HepG2 (cell line): Measurements from ENCODE around the gene RITA1. TPM values are rescaled to one million over a fixed set of nuclear protein-coding genes. Genes with fewer than 3 reads are reported as not detected.
A peak's percentile ranks its signal among the peaks of the same experiment; 100 is the strongest.

ENCODE experiments used
- AGO2 ChIP-seq: fragments of 200-400 bp; formaldehyde crosslinking; optimal IDR thresholded peaks from 2 replicates; pipeline ENCODE3; 2017; ENCODE audit warnings: mild to moderate bottlenecking, low read depth, low read length, moderate library complexity
- BRD4 ChIP-seq: sonication (generic); formaldehyde crosslinking; IDR thresholded peaks from 2 replicates; pipeline ENCODE4 v1.4.0; 2020; ENCODE audit warnings: missing genetic modification reagents
- DMTF1 ChIP-seq: sonication (generic); formaldehyde crosslinking; IDR thresholded peaks from 2 replicates; pipeline ENCODE4 v1.4.0; 2020; ENCODE audit warnings: mild to moderate bottlenecking, missing genetic modification reagents
- FOXM1 ChIP-seq: sonication (generic); formaldehyde crosslinking; IDR thresholded peaks from 2 replicates; pipeline ENCODE4 v1.5.0; 2020; ENCODE audit warnings: missing genetic modification reagents
- IKZF1 ChIP-seq: fragments of 450-650 bp; IDR thresholded peaks from 2 replicates; pipeline ENCODE4 v1.7.1; 2016
- MAFF ChIP-seq: IDR thresholded peaks from 2 replicates; pipeline ENCODE4 v1.6.1; 2011; ENCODE audit warnings: low read depth, low read length, improper control_type of control experiment
- NFYC ChIP-seq: IDR thresholded peaks from 2 replicates; pipeline ENCODE4 v1.6.1; 2016; ENCODE audit warnings: missing genetic modification reagents, missing compliant biosample characterization
- STAT6 ChIP-seq: sonication (generic); formaldehyde crosslinking; IDR thresholded peaks from 2 replicates; pipeline ENCODE4 v1.4.0; 2020; ENCODE audit warnings: missing genetic modification reagents, mild to moderate bottlenecking, borderline replicate concordance
- TBX3 ChIP-seq: fragments of 450-650 bp; IDR thresholded peaks from 2 replicates; pipeline ENCODE4 v1.6.1; 2017; ENCODE audit warnings: antibody characterized with exemption, mild to moderate bottlenecking, inconsistent platforms, borderline replicate concordance
- ZFP37 ChIP-seq: sonication (generic); formaldehyde crosslinking; IDR thresholded peaks from 2 replicates; pipeline ENCODE4 v1.4.0; 2020; ENCODE audit warnings: missing genetic modification reagents, borderline replicate concordance
- ZNF549 ChIP-seq: sonication (generic); formaldehyde crosslinking; IDR thresholded peaks from 2 replicates; pipeline ENCODE4 v1.5.0; 2020; ENCODE audit warnings: missing genetic modification reagents
- ZNF792 ChIP-seq: IDR thresholded peaks from 2 replicates; pipeline ENCODE4 v1.6.1; 2016
- polyA plus RNA-seq, 8 experiments: library from polyadenylated mRNA; depleted of rRNA in 3 of 8; stranded (reverse) in 7 of 8; unstranded in 1 of 8; fragments of >200 nt; fragmentation: Illumina TruSeq in 4 of 8; extraction: Trizol in 4 of 8; gene quantifications; 2 replicates each; pipeline versions ENCODE4 v1.2.1 to v1.2.3, GENCODE V29; 2011 to 2016; ENCODE audit warnings: low read depth in 4 of 8, missing spikeins in 1 of 8, mixed read lengths in 1 of 8; ENCODE audit not compliant: insufficient read depth in 1 of 8
- total RNA-seq, 5 experiments: library from RNA; depleted of rRNA; stranded (reverse); fragments of >200 nt; fragmentation: Illumina TruSeq; extraction: Trizol; gene quantifications; 2 replicates each; pipeline ENCODE4 v1.2.3, GENCODE V29; 2016; ENCODE audit warnings: low read depth in 1 of 5
- TF ChIP-seq, protein P1 (sequence below): sonication (generic); formaldehyde crosslinking; IDR thresholded peaks from one replicate; pipeline ENCODE4 v1.5.1; 2020; ENCODE audit warnings: mild to moderate bottlenecking, missing genetic modification reagents; ENCODE audit errors: not compliant biosample characterization

Gene RITA1
- total and polyA plus RNA-seq, 2 of the 13 experiments (the other 11 are each of a cell fraction or from before 2014, with no cell fraction given), result 12.4 to 28.9 TPM

DNA sequence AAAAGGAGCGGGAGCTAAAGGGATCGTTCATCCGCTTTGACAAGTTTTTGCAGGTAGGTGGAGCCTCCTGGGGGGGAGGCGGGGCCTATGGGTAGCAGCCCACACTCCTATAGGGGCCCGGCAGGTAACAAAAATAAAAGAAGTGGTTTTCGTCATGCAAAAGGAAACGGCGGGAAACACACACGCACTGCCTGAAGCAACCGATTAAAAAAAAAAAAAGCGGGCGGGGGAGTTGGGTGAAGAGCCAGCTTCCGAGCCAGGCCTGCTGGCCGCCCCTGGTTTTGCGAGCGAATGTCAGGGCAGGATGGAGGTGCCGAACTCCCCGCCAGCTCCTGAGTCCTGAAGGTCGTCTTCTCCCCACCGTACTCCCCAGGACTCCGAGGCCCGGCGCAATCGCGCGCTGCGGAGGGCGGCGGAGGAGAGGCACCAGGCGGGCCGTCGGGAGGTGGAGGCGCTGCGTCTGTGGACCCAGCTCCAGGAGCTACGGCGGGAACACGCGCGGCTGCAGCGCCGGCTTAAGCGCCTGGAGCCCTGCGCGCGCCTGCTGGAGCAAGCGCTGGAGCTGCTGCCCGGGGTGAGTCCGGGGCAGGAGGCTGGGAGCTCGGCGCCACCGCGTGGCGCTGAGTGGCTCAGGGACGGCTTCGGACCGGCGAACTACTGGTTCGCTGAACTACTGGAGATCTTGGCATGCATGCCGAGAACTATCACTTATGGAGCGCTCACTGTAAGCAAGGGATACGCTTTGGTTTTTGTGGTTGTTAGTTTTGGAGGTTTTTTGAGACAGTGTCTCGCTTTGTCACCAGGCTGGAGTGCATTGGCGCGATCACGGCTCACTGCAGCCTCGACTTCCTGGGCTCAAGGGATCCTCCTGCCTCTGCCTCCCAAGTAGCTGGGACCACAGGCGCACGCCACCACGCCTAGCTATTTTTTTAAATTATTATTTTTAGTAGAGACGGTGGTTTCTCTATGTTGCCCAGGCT, 32.4 kb upstream of the RITA1 start (continued):
- 0 out of 2 replicates have a peak, but pooled peaks have one; percentile 47 for TF ChIP-seq ZNF792
- TF ChIP-seq, protein P1, sequence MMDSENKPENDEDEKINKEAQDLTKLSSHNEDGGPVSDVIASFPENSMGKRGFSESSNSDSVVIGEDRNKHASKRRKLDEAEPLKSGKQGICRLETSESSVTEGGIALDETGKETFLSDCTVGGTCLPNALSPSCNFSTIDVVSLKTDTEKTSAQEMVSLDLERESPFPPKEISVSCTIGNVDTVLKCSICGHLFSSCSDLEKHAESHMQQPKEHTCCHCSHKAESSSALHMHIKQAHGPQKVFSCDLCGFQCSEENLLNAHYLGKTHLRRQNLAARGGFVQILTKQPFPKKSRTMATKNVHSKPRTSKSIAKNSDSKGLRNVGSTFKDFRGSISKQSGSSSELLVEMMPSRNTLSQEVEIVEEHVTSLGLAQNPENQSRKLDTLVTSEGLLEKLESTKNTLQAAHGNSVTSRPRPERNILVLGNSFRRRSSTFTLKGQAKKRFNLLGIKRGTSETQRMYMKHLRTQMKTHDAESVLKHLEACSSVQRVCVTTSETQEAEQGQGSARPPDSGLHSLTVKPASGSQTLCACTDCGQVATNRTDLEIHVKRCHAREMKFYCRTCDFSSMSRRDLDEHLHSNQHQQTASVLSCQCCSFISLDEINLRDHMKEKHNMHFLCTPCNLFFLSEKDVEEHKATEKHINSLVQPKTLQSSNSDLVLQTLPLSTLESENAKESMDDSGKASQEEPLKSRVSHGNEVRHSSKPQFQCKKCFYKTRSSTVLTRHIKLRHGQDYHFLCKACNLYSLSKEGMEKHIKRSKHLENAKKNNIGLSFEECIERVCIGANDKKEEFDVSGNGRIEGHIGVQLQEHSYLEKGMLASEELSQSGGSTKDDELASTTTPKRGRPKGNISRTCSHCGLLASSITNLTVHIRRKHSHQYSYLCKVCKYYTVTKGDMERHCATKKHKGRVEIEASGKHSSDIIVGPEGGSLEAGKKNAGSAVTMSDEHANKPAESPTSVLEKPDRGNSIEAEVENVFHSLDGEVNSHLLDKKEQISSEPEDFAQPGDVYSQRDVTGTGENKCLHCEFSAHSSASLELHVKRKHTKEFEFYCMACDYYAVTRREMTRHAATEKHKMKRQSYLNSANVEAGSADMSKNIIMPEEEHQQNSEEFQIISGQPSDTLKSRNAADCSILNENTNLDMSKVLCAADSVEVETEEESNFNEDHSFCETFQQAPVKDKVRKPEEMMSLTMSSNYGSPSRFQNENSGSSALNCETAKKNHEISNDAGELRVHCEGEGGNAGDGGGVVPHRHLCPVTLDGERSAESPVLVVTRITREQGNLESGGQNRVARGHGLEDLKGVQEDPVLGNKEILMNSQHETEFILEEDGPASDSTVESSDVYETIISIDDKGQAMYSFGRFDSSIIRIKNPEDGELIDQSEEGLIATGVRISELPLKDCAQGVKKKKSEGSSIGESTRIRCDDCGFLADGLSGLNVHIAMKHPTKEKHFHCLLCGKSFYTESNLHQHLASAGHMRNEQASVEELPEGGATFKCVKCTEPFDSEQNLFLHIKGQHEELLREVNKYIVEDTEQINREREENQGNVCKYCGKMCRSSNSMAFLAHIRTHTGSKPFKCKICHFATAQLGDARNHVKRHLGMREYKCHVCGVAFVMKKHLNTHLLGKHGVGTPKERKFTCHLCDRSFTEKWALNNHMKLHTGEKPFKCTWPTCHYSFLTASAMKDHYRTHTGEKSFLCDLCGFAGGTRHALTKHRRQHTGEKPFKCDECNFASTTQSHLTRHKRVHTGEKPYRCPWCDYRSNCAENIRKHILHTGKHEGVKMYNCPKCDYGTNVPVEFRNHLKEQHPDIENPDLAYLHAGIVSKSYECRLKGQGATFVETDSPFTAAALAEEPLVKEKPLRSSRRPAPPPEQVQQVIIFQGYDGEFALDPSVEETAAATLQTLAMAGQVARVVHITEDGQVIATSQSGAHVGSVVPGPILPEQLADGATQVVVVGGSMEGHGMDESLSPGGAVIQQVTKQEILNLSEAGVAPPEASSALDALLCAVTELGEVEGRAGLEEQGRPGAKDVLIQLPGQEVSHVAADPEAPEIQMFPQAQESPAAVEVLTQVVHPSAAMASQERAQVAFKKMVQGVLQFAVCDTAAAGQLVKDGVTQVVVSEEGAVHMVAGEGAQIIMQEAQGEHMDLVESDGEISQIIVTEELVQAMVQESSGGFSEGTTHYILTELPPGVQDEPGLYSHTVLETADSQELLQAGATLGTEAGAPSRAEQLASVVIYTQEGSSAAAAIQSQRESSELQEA (CRISPR knock-in tag), result no peak
- TF ChIP-seq FOXM1 (CRISPR knock-in tag), result no peak
- no peak for TF ChIP-seq STAT6
- TF ChIP-seq AGO2, result no peak
- no peak for TF ChIP-seq IKZF1
- no peak for TF ChIP-seq BRD4
- no peak for TF ChIP-seq ZNF549 (CRISPR knock-in tag)
- no peak for TF ChIP-seq ZFP37 (CRISPR knock-in tag)
- no peak for TF ChIP-seq TBX3
- TF ChIP-seq DMTF1 (CRISPR knock-in tag), result no peak
- no peak for TF ChIP-seq NFYC (CRISPR knock-in tag)
- TF ChIP-seq MAFF, result no peak
